GM19043 (cell line): Measurements from ENCODE around the gene NOP56.
"Not testable (repeated sequence)": the region's sequence is repeated elsewhere in the genome, so short reads cannot be mapped to it uniquely, and the experiment has no call there.

Experiments used
- ATAC-seq: cut with Tn5 transposase; IDR thresholded peaks from one replicate; pipeline ENCODE4 v1.9.1; 2021; ENCODE audit warnings: low read depth; ENCODE audit not compliant: unreplicated experiment

NOP56 gene

GRCh38 chr20:2682040-2682439, 29.6 kb downstream of the NOP56 start:
- not testable (repeated sequence) for ATAC-seq

GRCh38 chr20:2684817-2685216, 32.4 kb downstream of the NOP56 start:
- ATAC-seq, result not testable (repeated sequence)

- ATAC-seq, result no peak
Measured at GRCh38 chr20:2687514-2687913, 35.1 kb downstream of the NOP56 start.

- no peak for ATAC-seq
Measured at GRCh38 chr20:2688041-2688591, 35.7 kb downstream of the NOP56 start.

GRCh38 chr20:2690213-2690612, 37.8 kb downstream of the NOP56 start:
- no peak for ATAC-seq

- ATAC-seq, result no peak
Measured at GRCh38 chr20:2690718-2691117, 38.3 kb downstream of the NOP56 start.

GRCh38 chr20:2691127-2691526, 38.7 kb downstream of the NOP56 start:
- no peak for ATAC-seq

GRCh38 chr20:2691663-2692035, 39.2 kb downstream of the NOP56 start:
- no peak for ATAC-seq

GRCh38 chr20:2692036-2692885, 39.8 kb downstream of the NOP56 start, which contains the start of gene EBF4:
Gene EBF4 (plus strand): TSS chr20:2692780. CDS start chr20:2693646, 866 bp downstream.
- ATAC-seq, result no peak

GRCh38 chr20:2692886-2693285, 40.5 kb downstream of the NOP56 start:
- no peak for ATAC-seq

- no peak for ATAC-seq
Measured at GRCh38 chr20:2693286-2694007, 41.0 kb downstream of the NOP56 start.

GRCh38 chr20:2694008-2694471, 41.6 kb downstream of the NOP56 start:
- ATAC-seq, result no peak

- ATAC-seq, result no peak
Measured at GRCh38 chr20:2694519-2694918, 42.1 kb downstream of the NOP56 start.

- ATAC-seq, result no peak
Measured at GRCh38 chr20:2695206-2695983, 43.0 kb downstream of the NOP56 start.

- ATAC-seq, result not testable (repeated sequence)
Measured at GRCh38 chr20:2695984-2696525, 43.6 kb downstream of the NOP56 start.

- ATAC-seq, result no peak
Measured at GRCh38 chr20:2696646-2697045, 44.2 kb downstream of the NOP56 start.

- ATAC-seq, result no peak
Measured at GRCh38 chr20:2697768-2698167, 45.3 kb downstream of the NOP56 start.

GRCh38 chr20:2698186-2698817, 45.9 kb downstream of the NOP56 start:
- ATAC-seq, result no peak

- no peak for ATAC-seq
Measured at GRCh38 chr20:2698912-2699311, 46.5 kb downstream of the NOP56 start.
